A549 (cell line): ENCODE measurements around the gene FGFR3. TPM values are rescaled to one million over a fixed set of nuclear protein-coding genes. Genes with fewer than 3 reads are reported as not detected.

Source experiments
- ATAC-seq, 2 experiments: fragments of 200-7000 bp in 1 of 2; fragments of >200 bp in 1 of 2; cut with Nextera tagmentation in 1 of 2; cut with Tn5 transposase in 1 of 2; 3 replicates each; pipeline versions ENCODE4 v1.8.0 to v1.9.1; 2018 to 2020; ENCODE audit warnings: mild to moderate bottlenecking in 1 of 2, moderate library complexity in 1 of 2
- CTCF ChIA-PET: fragments of 300-600 bp; sonication (Branson Sonifier 250); formaldehyde crosslinking; extraction: SDS; loops from one replicate; lab custom pipeline; 2021; ENCODE audit warnings: antibody characterized with exemption, inconsistent platforms; lab: Yijun Ruan, JAX
- POLR2A ChIA-PET: fragments of 350-600 bp; formaldehyde crosslinking; extraction: SDS; loops from one replicate; lab custom pipeline; 2021; ENCODE audit warnings: antibody characterized with exemption, inconsistent platforms; lab: Yijun Ruan, JAX
- DNase-seq, 2 experiments: peaks; one replicate each; pipeline versions ENCODE4 v3.0.0 to v3.0.0-alpha.2; 2011 to 2016; ENCODE audit warnings: low read depth in 1 of 2, low spot score in 1 of 2
- FAIRE-seq: peaks from 2 replicates; lab custom pipeline; 2011; peaks lifted over from hg19 to GRCh38; lab: Jason Lieb, UNC
- H3K27ac ChIP-seq, 2 experiments: fragments of >200 bp; sonication (Bioruptor Twin); formaldehyde crosslinking; 3 replicates each; pipeline ENCODE4 v1.5.1; 2016 to 2017
- H3K4me1 ChIP-seq: fragments of >200 bp; sonication (Bioruptor Twin); formaldehyde crosslinking; 3 replicates; pipeline ENCODE4 v1.6.1; 2016
- H3K4me2 ChIP-seq: fragments of >200 bp; sonication (Bioruptor Twin); formaldehyde crosslinking; 3 replicates; pipeline ENCODE4 v1.6.1; 2016
- H3K4me3 ChIP-seq: fragments of >200 bp; sonication (Bioruptor Twin); formaldehyde crosslinking; 3 replicates; pipeline ENCODE4 v1.5.1; 2016
- H3K9me3 ChIP-seq: fragments of >200 bp; sonication (Bioruptor Twin); formaldehyde crosslinking; 3 replicates; pipeline ENCODE4 v1.6.1; 2016
- CBX2 ChIP-seq: fragments of 200-600 bp; sonication (generic); IDR thresholded peaks from 2 replicates; pipeline ENCODE4 v1.6.1; 2016; ENCODE audit warnings: low read depth, mild to moderate bottlenecking, borderline replicate concordance
- CEBPB ChIP-seq, 2 experiments: fragments of >200 bp in 1 of 2; sonication (Bioruptor Twin) in 1 of 2; formaldehyde crosslinking in 1 of 2; IDR thresholded peaks; 2 replicates each; pipeline ENCODE4 v1.6.1; 2012 to 2016
- E2F6 ChIP-seq: IDR thresholded peaks from 2 replicates; pipeline ENCODE4 v1.6.1; 2012; ENCODE audit warnings: low read depth, borderline replicate concordance
- EHF ChIP-seq: fragments of 250-450 bp; sonication (Bioruptor Pico); IDR thresholded peaks from 2 replicates; pipeline ENCODE4 v1.5.0; 2020; ENCODE audit warnings: mild to moderate bottlenecking
- ESRRA ChIP-seq: fragments of 150-350 bp; IDR thresholded peaks from 2 replicates; pipeline ENCODE4 v1.6.1; 2014; ENCODE audit warnings: mild to moderate bottlenecking, low read length, borderline replicate concordance
- FOSB ChIP-seq: fragments of 250-450 bp; sonication (Bioruptor Pico); IDR thresholded peaks from 2 replicates; pipeline ENCODE4 v1.5.0; 2020; ENCODE audit warnings: mild to moderate bottlenecking, moderate library complexity
- FOXS1 ChIP-seq: fragments of 250-450 bp; sonication (Bioruptor Pico); IDR thresholded peaks from 2 replicates; pipeline ENCODE4 v1.5.0; 2020; ENCODE audit warnings: mild to moderate bottlenecking, moderate library complexity
- GATA3 ChIP-seq: IDR thresholded peaks from 2 replicates; pipeline ENCODE4 v1.6.1; 2012; ENCODE audit warnings: borderline replicate concordance
- HEYL ChIP-seq: fragments of 250-450 bp; sonication (Bioruptor Pico); IDR thresholded peaks from 2 replicates; pipeline ENCODE4 v1.8.0; 2021; ENCODE audit warnings: mild to moderate bottlenecking, moderate library complexity
- HMGXB4 ChIP-seq: fragments of 250-450 bp; sonication (Bioruptor Pico); IDR thresholded peaks from 2 replicates; pipeline ENCODE4 v1.5.0; 2021; ENCODE audit warnings: mild to moderate bottlenecking, moderate library complexity, borderline replicate concordance
- HOXA7 ChIP-seq: fragments of 250-450 bp; sonication (Bioruptor Pico); IDR thresholded peaks from 2 replicates; pipeline ENCODE4 v1.5.0; 2020; ENCODE audit warnings: mild to moderate bottlenecking, moderate library complexity
- HOXB13 ChIP-seq: fragments of 250-450 bp; sonication (Bioruptor Pico); IDR thresholded peaks from 2 replicates; pipeline ENCODE4 v1.5.0; 2020; ENCODE audit warnings: low read depth, mild to moderate bottlenecking, moderate library complexity
- JUNB ChIP-seq: fragments of >200 bp; sonication (Bioruptor Twin); formaldehyde crosslinking; IDR thresholded peaks from 2 replicates; pipeline ENCODE4 v1.6.1; 2016
- NFE2L2 ChIP-seq: fragments of 150-350 bp; conservative IDR thresholded peaks from 2 replicates; pipeline ENCODE4 v1.6.1; 2014; ENCODE audit warnings: low read length
- NPAS2 ChIP-seq: fragments of 250-450 bp; sonication (Bioruptor Pico); IDR thresholded peaks from 2 replicates; pipeline ENCODE4 v1.8.0; 2022; ENCODE audit warnings: mild to moderate bottlenecking, moderate library complexity, borderline replicate concordance
- RAD21 ChIP-seq, 2 experiments: fragments of >200 bp in 1 of 2; sonication (Bioruptor Twin) in 1 of 2; formaldehyde crosslinking in 1 of 2; IDR thresholded peaks in 1 of 2; conservative IDR thresholded peaks in 1 of 2; 2 replicates in 1 of 2; 3 replicates in 1 of 2; pipeline ENCODE4 v1.6.1; 2012 to 2018; ENCODE audit warnings: inconsistent platforms in 1 of 2
- RCOR1 ChIP-seq: fragments of 150-350 bp; IDR thresholded peaks from 2 replicates; pipeline ENCODE4 v1.6.1; 2014; ENCODE audit warnings: antibody characterized with exemption, low read length, low read depth
- RNF2 ChIP-seq: fragments of 200-600 bp; sonication (generic); IDR thresholded peaks from 2 replicates; pipeline ENCODE4 v1.6.1; 2016; ENCODE audit warnings: low read depth, mild to moderate bottlenecking, antibody characterized with exemption, moderate library complexity, borderline replicate concordance
- TP53 ChIP-seq: fragments of 250-450 bp; sonication (Bioruptor Pico); IDR thresholded peaks from 2 replicates; pipeline ENCODE4 v1.5.0; 2021; ENCODE audit warnings: mild to moderate bottlenecking, moderate library complexity
- WGBS: methylation state at CpG from one replicate; pipeline ENCODE4 v1.1.6; 2017; ENCODE audit errors: missing lambda C conversion rate; 5-methylcytosine and 5-hydroxymethylcytosine counted together
- polyA plus RNA-seq, 4 experiments: library from polyadenylated mRNA; depleted of rRNA in 3 of 4; stranded (reverse); fragments of >200 nt; fragmentation: RNase III in 1 of 4; extraction: RNeasy Plus Mini Kit Qiagen cat#74134 plus additional on column Dnase treatment in 1 of 4; gene quantifications; 2 replicates in 3 of 4; 3 replicates in 1 of 4; pipeline ENCODE4 v1.2.3, GENCODE V29; 2011 to 2017
- TF ChIP-seq, protein P1 (sequence below): fragments of >200 bp; sonication (Bioruptor Twin); formaldehyde crosslinking; IDR thresholded peaks from 3 replicates; pipeline ENCODE4 v1.5.1; 2016
- TF ChIP-seq, protein P2 (sequence below): fragments of >200 bp; sonication (Bioruptor Twin); formaldehyde crosslinking; IDR thresholded peaks from 2 replicates; pipeline ENCODE4 v1.6.1; 2016
- TF ChIP-seq, protein P3 (sequence below): fragments of 250-450 bp; sonication (Bioruptor Pico); IDR thresholded peaks from 2 replicates; pipeline ENCODE4 v1.5.0; 2020; ENCODE audit warnings: low read depth, mild to moderate bottlenecking, moderate library complexity
- TF ChIP-seq, protein P4 (sequence below): fragments of 450-650 bp; IDR thresholded peaks from 2 replicates; pipeline ENCODE4 v1.6.1; 2014; ENCODE audit warnings: antibody characterized with exemption

FGFR3 gene
- polyA plus RNA-seq, 2 of the 4 experiments (the other 2 are of a cell fraction) = 1.9 to 4.8 TPM

- 89% methylated on average over 4 of the region's 10 CpGs for WGBS
- no peak overlapping the region for H3K4me3 ChIP-seq
- H3K4me2 ChIP-seq = no peak overlapping the region
- CTCF ChIA-PET = interaction anchor here (13.8 kb wide), 1 partner anchor 59 kb away, joined by 227 read pairs; no protein-coding TSS in a partner anchor
- H3K9me3 ChIP-seq = no peaks in the 10 kb centered on the region
- TF ChIP-seq HOXB13 (CRISPR knock-in tag) = no peak
- no peak for TF ChIP-seq RCOR1
- TF ChIP-seq CBX2 = no peak
- no peak for TF ChIP-seq NFE2L2
- no peak for TF ChIP-seq FOSB
- no peak for TF ChIP-seq TP53 (CRISPR knock-in tag)
- no peak for TF ChIP-seq GATA3
- TF ChIP-seq FOXS1 (CRISPR knock-in tag) = no peak
- TF ChIP-seq, protein P1, sequence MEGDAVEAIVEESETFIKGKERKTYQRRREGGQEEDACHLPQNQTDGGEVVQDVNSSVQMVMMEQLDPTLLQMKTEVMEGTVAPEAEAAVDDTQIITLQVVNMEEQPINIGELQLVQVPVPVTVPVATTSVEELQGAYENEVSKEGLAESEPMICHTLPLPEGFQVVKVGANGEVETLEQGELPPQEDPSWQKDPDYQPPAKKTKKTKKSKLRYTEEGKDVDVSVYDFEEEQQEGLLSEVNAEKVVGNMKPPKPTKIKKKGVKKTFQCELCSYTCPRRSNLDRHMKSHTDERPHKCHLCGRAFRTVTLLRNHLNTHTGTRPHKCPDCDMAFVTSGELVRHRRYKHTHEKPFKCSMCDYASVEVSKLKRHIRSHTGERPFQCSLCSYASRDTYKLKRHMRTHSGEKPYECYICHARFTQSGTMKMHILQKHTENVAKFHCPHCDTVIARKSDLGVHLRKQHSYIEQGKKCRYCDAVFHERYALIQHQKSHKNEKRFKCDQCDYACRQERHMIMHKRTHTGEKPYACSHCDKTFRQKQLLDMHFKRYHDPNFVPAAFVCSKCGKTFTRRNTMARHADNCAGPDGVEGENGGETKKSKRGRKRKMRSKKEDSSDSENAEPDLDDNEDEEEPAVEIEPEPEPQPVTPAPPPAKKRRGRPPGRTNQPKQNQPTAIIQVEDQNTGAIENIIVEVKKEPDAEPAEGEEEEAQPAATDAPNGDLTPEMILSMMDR = no peak
- no peak for TF ChIP-seq HOXA7
- no peak for TF ChIP-seq RAD21 (conservative IDR thresholded peaks at IDR 0.05 in 1 of 2, IDR thresholded peaks at IDR 0.05 in 1 of 2)
- TF ChIP-seq, protein P2, sequence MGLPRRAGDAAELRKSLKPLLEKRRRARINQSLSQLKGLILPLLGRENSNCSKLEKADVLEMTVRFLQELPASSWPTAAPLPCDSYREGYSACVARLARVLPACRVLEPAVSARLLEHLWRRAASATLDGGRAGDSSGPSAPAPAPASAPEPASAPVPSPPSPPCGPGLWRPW = no peak
- TF ChIP-seq, all 56 proteins: peak for 0
- peaks cover 18% of the 10 kb centered on the region for H3K4me1 ChIP-seq
- H3K27ac ChIP-seq = peak overlapping the region in 1 of 2 experiments; percentile 64; a peak in 2 of 6 replicates
- DNase-seq = no peak
- ATAC-seq = no peak
- FAIRE-seq = no peak
- POLR2A ChIA-PET = no interaction called here
These were observed 39.8 kb upstream of the FGFR3 start for GRCh38 chr4:1753294-1753696.

DNA sequence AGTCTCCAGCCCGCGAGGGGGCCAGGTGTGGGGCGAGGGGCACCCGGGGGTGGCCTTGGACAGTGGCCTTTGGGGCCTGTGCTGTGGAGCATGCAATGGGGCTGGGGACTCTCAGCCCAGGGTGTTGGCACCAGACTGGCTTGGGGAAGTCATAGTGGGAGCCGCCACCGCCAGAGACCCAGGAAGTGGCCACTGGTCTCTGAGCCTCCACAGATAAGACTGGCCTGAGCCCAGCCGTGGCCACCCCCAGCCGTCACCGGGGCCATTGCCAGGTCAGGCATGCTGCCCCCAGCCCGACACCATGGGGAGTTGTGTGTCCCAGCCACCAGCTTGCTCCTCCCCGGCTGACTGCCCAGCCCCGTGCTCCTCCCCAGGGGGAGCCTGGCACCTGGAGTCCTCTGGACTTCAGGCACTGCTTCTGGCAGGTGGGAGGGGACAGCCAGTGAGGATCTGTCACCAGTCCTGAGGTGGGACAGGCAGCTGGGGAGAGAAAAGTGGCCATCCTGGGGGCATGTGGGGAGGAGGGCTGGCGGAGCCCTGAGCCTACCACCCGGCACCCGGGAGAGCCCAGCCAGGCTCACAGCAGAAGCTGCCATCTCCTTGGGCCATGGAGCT, 39.3 kb upstream of the FGFR3 start:
- ChIA-PET POLR2A (no interaction called here), CTCF (interaction anchor here (1.1 to 13.8 kb wide), 3 partner anchors 12 to 59 kb away, joined by 3 to 227 read pairs (median 6); no protein-coding TSS in a partner anchor)
- H3K9me3 ChIP-seq = no peaks in the 10 kb centered on the region
- no peak for ATAC-seq
- DNase-seq = no peak
- no peak for FAIRE-seq
- H3K4me2 ChIP-seq = no peak overlapping the region
- 84% methylated on average over 6 of the region's 15 CpGs for WGBS
- H3K4me1 ChIP-seq = peaks cover 20% of the 10 kb centered on the region; the same call in 2 of the 3 replicates
- no peak overlapping the region for H3K4me3 ChIP-seq
- H3K27ac ChIP-seq = peak overlapping the region in 1 of 2 experiments; percentile 64; a peak in 2 of 6 replicates
- no peak for TF ChIP-seq NPAS2 (CRISPR knock-in tag)
- TF ChIP-seq ESRRA = no peak
- no peak for TF ChIP-seq GATA3
- no peak for TF ChIP-seq E2F6
- no peak for TF ChIP-seq RNF2
- no peak for TF ChIP-seq JUNB
- TF ChIP-seq RAD21 (conservative IDR thresholded peaks at IDR 0.05 in 1 of 2, IDR thresholded peaks at IDR 0.05 in 1 of 2) = no peak
- TF ChIP-seq CEBPB (IDR thresholded peaks at IDR 0.05) = no peak
- TF ChIP-seq, protein P3, sequence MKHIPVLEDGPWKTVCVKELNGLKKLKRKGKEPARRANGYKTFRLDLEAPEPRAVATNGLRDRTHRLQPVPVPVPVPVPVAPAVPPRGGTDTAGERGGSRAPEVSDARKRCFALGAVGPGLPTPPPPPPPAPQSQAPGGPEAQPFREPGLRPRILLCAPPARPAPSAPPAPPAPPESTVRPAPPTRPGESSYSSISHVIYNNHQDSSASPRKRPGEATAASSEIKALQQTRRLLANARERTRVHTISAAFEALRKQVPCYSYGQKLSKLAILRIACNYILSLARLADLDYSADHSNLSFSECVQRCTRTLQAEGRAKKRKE (CRISPR knock-in tag) = no peak
- no peak for TF ChIP-seq HMGXB4
- no peak for TF ChIP-seq EHF (CRISPR knock-in tag)
- no peak for TF ChIP-seq HEYL (CRISPR knock-in tag)
- TF ChIP-seq, protein P4, sequence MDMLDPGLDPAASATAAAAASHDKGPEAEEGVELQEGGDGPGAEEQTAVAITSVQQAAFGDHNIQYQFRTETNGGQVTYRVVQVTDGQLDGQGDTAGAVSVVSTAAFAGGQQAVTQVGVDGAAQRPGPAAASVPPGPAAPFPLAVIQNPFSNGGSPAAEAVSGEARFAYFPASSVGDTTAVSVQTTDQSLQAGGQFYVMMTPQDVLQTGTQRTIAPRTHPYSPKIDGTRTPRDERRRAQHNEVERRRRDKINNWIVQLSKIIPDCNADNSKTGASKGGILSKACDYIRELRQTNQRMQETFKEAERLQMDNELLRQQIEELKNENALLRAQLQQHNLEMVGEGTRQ = no peak
- TF ChIP-seq, all 56 proteins: peak for 0
